ENCODE measurements around the gene PLB1.

The PLB1 gene

GRCh38 chr2:28505361-28505760, 9.5 kb downstream of the PLB1 start:
- no peak for DNase-seq (ENCODE audit: low read depth in 1 of 2, low spot score in 1 of 2)

GRCh38 chr2:28506112-28506910, 10.5 kb downstream of the PLB1 start:
- DNase-seq (ENCODE audit: low read depth in 1 of 2, low spot score in 1 of 2) = no peak

GRCh38 chr2:28507796-28508764, 12.2 kb downstream of the PLB1 start:
- DNase-seq (ENCODE audit: low read depth in 1 of 2, low spot score in 1 of 2) = no peak

- no peak for DNase-seq (ENCODE audit: low read depth in 1 of 2, low spot score in 1 of 2)
Observed at GRCh38 chr2:28509361-28509760, 13.5 kb downstream of the PLB1 start.

- no peak for DNase-seq (ENCODE audit: low read depth in 1 of 2, low spot score in 1 of 2)
Observed at GRCh38 chr2:28510184-28510583, 14.3 kb downstream of the PLB1 start.

- no peak for DNase-seq (ENCODE audit: low read depth in 1 of 2, low spot score in 1 of 2)
Observed at GRCh38 chr2:28511871-28512606, 16.2 kb downstream of the PLB1 start.

- DNase-seq (ENCODE audit: low read depth in 1 of 2, low spot score in 1 of 2) = no peak
Observed at GRCh38 chr2:28512607-28512965, 16.7 kb downstream of the PLB1 start.

- DNase-seq (ENCODE audit: low read depth in 1 of 2, low spot score in 1 of 2) = no peak
Observed at GRCh38 chr2:28513097-28513496, 17.2 kb downstream of the PLB1 start.

GRCh38 chr2:28515176-28515751, 19.4 kb downstream of the PLB1 start:
- no peak for DNase-seq (ENCODE audit: low read depth in 1 of 2, low spot score in 1 of 2)

- no peak for DNase-seq (ENCODE audit: low read depth in 1 of 2, low spot score in 1 of 2)
Observed at GRCh38 chr2:28516430-28516829, 20.6 kb downstream of the PLB1 start.

- no peak for DNase-seq (ENCODE audit: low read depth in 1 of 2, low spot score in 1 of 2)
Observed at GRCh38 chr2:28516950-28517349, 21.1 kb downstream of the PLB1 start.

GRCh38 chr2:28521663-28522062, 25.8 kb downstream of the PLB1 start:
- no peak for DNase-seq (ENCODE audit: low read depth in 1 of 2, low spot score in 1 of 2)

- DNase-seq (ENCODE audit: low read depth in 1 of 2, low spot score in 1 of 2) = no peak
Observed at GRCh38 chr2:28522481-28522880, 26.6 kb downstream of the PLB1 start.

GRCh38 chr2:28523902-28524301, 28.0 kb downstream of the PLB1 start:
- DNase-seq (ENCODE audit: low read depth in 1 of 2, low spot score in 1 of 2) = no peak

- DNase-seq (ENCODE audit: low read depth in 1 of 2, low spot score in 1 of 2) = no peak
Observed at GRCh38 chr2:28525481-28525880, 29.6 kb downstream of the PLB1 start.

- DNase-seq (ENCODE audit: low read depth in 1 of 2, low spot score in 1 of 2) = no peak
Observed at GRCh38 chr2:28526527-28527132, 30.8 kb downstream of the PLB1 start.

GRCh38 chr2:28527196-28527595, 31.3 kb downstream of the PLB1 start:
- DNase-seq (ENCODE audit: low read depth in 1 of 2, low spot score in 1 of 2) = no peak

GRCh38 chr2:28528206-28528605, 32.3 kb downstream of the PLB1 start:
- no peak for DNase-seq (ENCODE audit: low read depth in 1 of 2, low spot score in 1 of 2)

- no peak for DNase-seq (ENCODE audit: low read depth in 1 of 2, low spot score in 1 of 2)
Observed at GRCh38 chr2:28530782-28531181, 34.9 kb downstream of the PLB1 start.

- DNase-seq (ENCODE audit: low read depth in 1 of 2, low spot score in 1 of 2) = no peak
Observed at GRCh38 chr2:28532399-28532798, 36.5 kb downstream of the PLB1 start.
